ENCODE measurements around the gene FBXL2.
"Not testable (repeated sequence)": the region's sequence is repeated elsewhere in the genome, so short reads cannot be mapped to it uniquely, and the experiment has no call there.

GRCh38 chr3:33429306-33429705, 152.1 kb downstream of the FBXL2 start:
- TF ChIP-seq CTCF (conservative IDR thresholded peaks at IDR 0.05; ENCODE audit: low read depth, low read length); EZH2 (IDR thresholded peaks at IDR 0.05; ENCODE audit: low read length, unreplicated experiment): not testable (repeated sequence)
